ENCODE measurements around the gene AJAP1.

The AJAP1 gene

DNA sequence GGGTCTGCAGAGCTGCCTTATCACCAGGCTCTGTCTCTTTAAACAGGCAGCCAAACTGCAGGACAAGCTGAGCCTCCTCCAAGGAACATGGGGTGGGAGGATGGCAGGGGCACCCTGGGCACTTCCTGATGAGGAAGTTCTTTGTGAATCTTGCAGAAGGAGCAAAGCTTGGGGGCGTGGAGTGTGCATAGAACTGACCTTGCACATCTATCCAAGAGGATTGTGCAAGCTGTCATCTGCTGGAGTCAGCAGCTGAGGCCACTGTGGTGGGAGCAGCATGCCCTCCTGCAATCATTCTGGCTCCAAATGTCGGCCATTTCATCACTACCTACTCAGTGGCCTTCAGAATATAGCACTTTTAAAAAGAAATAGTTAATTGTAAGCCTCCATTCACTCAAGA is 182.2 kb downstream of the AJAP1 start:
- no peak for DNase-seq (ENCODE audit: low read depth in 2 of 2)

DNA sequence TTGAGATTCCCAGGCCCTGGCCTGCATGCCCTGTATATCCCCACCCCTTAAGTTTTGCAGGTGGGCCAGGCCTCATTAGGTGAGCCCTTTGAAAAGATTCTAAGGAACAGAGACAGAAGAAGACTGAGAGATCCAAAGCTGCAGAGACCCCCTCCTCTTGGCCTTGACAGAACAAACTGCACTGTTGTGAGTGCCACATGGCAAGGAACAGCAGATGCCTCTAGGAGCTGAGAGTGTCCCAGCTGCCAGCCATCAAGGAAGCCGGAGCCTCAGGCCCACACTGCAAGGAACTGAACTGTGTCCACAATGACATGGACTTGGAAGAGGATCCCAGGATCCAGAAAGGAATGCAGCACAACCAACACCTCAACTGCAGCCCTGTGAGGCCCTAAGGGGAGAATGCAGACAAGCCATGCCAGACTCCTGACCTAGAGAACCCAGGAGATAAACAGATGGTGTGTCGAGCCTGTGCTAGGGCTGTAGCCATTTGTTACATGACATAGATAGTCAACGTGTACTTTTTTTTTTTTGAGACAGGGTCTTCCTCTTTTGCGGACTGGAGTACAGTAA is 182.7 kb downstream of the AJAP1 start:
- no peak for DNase-seq (ENCODE audit: low read depth in 2 of 2)

DNA sequence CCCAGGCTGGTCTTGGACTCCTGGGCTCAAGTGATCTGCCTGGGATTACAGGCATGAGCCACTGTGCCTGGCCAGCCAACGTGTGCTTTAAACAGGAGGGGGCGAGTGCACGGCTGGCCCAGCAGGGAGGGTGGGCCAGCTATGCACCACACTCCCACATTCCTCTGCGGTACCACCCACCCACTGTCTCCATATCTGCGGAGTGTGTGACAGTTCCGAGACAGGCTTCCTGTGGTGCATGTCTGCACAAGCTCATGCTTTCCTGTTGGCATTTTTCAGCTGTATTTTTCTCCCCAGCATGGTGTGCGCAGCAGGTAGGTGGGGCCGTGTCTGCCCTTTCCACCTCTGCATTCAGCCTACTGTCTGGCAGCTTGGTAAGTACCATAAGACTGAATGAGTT is 183.3 kb downstream of the AJAP1 start:
- DNase-seq (ENCODE audit: low read depth in 2 of 2), result no peak

DNA sequence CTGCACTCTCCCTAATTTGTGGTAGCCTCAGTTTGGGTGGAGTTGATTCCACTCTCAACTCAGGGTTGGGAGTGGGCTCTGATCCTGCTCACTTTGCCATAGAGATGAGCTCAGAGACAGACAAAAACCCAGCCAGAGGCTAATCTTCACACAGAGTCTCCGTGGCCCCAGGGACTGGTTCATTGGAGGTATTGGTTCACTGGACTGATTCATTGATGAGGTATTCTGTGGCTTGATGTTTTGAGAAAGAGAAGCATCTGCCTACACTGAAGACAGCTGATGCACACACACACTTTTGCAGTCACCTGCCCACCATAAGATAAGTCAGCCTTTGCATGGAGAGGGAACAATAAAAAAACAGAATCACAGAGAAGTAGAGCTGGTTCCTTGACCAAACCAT is 183.8 kb downstream of the AJAP1 start:
- DNase-seq (ENCODE audit: low read depth in 2 of 2), result no peak
